Stimulated activated CD8-positive, alpha-beta memory T cell treated with anti-CD3 and anti-CD28 coated beads, Interleukin-12 subunit alpha, Interleukin-12 subunit beta, amount 100 ng/mL, for 24 hours (primary cell): Measurements from ENCODE around the gene SERPINA6.
A peak's percentile ranks its signal among the peaks of the same experiment; 100 is the strongest.
"Not testable (repeated sequence)": the region's sequence is repeated elsewhere in the genome, so short reads cannot be mapped to it uniquely, and the experiment has no call there.

Experiments used
- DNase-seq: peaks from one replicate; pipeline ENCODE4 v3.0.0-alpha.2; 2020; ENCODE audit errors: extremely low read depth

SERPINA6 gene

DNA sequence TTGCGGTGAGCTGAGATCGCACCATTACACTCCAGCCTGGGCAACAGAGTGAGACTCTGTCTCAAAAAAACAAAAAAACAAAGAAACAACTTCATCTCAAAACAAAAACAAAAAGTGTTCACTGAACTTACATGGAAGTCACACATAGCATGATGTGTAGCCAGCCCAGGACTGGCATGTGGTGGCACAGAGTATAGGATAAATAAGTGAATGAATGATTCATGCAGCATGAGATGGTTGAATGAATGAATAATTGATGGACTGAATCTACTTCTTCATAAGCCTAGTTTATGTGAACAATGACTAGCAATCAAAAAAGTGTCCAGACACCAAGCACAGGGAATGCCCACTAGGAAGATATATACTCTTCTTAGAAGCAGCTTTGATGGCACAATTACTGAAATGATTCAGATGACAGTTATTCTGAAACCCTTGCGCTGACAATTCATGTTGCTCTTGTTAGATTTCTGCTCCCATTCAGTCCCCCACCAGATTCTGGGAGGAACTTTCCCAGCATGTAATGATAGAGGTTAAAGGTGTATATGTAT, 31.6 kb upstream of the SERPINA6 start:
- no peak for DNase-seq

DNA sequence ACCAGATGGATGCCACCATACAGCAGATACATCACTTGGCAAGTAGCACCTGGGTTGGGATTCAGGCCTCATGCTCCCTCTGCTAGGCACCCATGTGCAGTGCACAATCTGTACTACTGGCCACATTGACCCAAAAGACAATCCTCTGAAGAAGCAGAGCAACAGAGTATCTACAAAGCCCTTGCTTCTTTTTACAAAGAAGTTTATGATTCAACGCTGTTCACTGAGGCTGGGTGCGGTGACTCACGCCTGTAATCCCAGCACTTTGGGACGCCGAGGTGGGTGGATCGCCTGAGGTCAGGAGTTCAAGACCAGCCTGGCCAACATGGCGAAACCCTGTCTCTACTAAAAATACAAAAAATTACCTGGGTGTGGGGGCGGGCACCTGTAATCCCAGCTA, 31.1 kb upstream of the SERPINA6 start:
- not testable (repeated sequence) for DNase-seq

DNA sequence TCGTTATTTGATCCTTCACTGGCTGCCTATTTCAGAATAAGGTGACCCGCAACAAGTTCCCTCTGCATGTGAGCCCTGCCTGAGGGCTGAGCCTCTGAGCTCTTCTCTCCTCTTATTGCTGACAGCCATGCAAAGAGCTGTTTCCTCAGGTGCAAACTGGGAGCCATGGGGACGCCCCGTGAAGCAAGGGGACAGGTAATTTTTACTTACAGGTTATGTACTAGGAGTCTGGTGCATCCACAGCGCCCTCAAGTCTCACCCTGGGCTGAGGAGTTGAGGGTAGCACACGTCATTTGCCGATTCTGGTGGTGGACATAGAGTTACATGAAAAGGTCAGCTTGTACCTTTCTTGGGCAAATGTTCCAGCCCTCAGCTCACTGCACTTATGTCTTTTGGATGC, 26.1 kb upstream of the SERPINA6 start:
- no peak for DNase-seq

DNA sequence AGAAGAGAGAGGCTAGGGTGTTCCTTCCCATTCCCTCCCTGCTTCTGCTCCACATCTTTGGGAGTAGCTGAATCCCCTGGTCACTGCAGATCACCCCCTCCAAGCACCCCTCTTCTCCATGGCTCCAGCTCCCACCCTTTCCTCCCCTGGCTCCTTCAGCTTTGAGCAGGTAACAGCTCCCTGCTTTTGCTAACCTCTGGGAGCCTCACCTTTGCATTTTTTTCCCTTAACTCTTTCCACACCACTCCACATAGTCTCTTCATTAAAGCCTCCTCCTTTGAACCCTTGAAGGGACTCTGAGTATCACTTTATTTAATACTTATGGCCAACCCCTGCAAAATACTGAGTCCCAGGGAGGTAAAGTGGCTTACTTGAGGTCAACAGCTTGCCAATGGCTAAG, 25.7 kb upstream of the SERPINA6 start:
- DNase-seq, result no peak

DNA sequence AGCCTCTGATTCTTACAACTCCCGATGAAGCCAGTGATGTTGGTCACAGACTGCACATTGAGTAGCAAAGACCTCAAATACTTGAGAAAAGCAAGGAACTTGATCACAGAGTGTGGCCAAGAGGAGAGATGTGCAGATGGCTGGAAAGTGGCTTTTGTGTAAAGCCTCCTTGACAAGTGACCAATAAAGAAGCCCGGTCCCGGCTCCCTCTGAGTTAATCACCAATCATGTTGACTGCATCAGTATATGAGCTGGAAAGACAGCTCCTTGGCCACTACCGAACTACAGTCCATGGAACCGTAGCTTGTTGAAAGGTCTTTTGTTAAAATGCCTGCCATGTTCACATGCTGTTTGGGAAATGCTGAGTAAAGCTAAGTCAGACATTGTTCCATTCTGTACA, 23.7 kb upstream of the SERPINA6 start:
- DNase-seq, result no peak

DNA sequence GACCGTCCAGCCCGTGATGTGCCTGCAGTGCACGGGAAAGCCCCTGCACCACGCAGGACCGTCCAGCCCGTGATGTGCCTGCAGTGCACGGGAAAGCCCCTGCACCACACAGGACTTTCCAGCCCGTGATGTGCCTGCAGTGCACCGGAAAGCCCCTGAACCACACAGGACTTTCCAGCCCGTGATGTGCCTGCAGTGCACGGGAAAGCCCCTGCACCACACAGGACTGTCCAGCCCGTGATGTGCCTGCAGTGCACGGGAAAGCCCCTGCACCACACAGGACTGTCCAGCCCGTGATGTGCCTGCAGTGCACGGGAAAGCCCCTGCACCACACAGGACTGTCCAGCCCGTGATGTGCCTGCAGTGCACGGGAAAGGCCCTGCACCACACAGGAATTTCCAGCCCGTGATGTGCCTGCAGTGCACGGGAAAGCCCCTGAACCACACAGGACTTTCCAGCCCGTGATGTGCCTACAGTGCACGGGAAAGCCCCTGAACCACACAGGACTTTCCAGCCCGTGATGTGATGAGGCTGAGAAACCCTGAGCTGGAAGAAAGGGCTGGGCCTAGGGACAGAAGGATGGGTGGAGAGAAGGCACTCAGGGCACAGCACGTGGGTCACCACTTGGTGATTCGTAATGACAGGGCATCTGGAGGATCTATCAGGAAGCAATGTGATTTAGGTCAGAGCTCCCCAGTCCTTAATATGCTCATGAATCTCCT, 23.1 kb upstream of the SERPINA6 start:
- peak; percentile 35 for DNase-seq

DNA sequence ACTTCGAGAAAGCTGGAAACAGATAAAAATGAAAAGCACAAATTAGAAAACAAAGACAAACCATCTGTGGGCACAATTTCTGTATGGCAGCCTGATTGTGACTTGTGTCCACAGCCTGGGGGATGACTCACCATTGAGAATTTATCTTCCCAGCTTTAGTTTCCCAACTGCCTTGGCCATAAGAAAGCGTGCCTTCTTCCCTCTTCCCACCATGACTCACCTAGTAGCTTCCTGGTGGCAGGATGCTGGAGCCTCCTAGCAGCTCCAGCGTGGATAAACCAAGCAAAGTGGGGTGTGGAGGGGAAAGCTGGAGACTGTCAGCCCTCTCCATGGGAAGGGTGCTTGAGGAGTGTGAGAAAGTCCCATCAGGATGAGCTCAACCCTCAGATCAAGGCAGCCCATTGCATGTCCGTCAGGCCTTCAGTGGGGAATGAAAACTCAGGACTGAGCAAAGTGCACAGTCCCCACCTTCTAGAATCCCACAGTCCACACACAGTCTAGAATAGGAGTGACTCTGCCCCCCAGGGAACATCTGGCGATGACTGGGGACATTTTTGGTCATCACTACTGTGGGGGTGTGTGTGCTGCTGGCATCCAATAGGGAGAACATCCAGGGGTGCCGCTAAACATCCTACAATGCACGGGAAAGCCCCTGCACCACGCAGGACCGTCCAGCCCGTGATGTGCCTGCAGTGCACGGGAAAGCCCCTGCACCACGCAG, 22.4 kb upstream of the SERPINA6 start:
- no peak for DNase-seq

DNA sequence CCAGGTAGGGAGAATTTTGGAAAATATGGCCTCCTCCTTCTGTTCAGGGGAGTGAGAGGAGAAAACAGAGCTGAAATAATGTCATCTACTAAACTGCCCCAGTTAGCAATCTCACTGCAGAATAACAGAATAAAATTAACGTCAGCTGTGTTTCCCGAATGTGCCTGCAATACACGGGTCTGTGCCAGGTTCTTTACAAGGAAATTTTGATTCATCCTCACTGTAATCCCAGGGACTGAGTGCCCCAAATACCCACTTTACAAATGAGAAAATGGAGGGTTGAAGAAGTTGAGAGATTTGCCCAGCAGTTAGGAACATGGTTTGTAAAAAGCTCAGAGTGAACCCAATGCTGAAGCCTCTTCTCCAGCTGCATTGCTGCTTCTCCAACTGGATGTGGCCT, 21.3 kb upstream of the SERPINA6 start:
- no peak for DNase-seq

DNA sequence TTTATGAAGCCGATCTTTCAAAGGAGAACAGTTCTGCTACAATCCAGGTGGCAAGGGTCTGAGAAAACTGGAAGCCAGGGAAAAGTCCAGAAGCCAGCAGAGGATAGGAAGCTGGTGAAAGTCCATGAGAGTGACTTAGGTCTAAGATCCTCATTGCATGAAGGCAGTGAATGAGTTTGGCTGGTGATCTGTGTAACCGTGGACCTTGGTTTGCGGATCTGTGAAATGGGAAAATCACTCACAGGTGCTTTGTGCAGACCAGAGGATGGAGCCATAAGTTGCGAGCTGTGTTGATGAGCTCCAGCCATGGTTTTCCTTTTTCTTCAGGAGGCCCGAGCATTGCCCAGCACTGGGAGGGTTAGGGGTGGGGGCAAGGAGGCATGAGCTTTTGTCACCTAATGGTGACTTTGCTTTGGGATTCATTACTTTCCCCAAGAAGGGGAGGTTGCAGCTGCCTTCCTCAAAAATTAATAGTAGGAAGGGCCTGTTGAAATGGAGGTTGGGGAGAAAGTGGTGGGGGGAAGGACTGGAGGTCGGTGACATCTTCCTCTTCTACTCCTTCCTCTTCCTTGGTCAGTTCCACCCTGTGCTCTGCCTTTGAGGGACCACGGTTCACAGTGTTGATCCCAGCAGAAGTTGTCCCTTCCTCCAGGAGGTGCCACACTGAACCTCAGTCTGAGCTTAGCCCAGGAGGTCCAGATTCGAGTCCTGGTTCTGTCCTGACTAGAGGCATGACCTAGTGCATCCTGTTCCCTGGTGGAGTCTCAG, 20.3 kb upstream of the SERPINA6 start:
- no peak for DNase-seq

DNA sequence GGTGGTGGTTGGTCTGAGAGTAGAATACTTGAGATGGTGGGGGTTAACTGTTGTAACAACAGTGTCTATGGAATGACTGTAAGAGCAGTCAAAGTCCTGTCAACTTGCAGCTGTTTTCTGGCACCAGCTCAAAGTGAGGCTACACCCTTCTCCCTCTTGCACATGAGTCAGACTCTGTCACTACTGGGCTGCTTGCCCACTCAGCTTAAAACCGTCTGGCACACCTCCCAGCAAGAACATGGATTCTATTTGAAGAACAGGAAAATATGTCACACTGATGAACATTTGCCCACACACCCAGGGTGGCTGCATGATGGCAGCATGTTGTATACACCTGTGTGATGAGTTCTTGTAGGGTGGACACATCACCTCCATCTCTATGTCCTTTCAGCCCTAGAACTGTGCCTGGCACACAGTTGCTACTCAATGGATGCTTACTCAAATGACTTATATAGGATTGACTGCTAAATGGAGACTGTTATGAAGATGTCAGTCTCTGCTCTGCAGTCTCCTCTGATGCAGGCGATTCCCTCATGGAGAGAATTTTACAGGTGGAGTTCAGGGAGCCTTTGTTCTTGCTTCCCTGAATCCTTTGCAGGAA, 19.3 kb upstream of the SERPINA6 start:
- DNase-seq, result no peak

DNA sequence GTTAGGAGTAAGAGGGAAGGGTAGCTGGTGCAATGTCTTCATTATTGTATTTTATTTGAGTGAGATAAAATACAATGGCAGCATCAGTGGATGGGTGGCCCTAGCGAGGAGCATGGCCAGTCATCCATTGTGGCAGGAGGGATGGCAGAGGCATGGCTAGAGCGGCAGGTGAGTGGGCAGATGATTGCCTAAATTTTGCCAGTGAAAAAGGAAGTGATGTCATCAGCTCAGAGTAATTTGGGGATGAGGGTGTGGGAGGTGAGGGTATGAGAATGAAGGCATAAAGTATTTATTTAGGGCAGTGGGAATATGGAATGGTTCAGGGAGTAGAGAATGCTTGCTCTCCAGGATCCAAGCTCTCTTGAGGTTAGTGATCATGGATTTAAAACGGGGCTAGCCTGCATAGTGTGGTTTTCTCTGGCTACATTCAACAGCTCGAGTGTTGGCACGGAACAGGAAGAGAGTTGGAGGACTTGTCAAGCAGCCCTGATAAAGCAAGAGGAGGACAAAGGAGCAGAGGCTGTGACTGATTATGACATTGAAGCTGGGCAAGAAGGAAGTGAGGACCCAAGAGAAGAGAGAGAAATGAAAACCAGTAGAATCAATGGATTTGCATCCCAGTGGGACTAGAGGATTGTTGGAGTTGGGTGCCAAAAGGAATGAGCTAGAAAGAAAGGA, 18.7 kb upstream of the SERPINA6 start:
- DNase-seq, result no peak

DNA sequence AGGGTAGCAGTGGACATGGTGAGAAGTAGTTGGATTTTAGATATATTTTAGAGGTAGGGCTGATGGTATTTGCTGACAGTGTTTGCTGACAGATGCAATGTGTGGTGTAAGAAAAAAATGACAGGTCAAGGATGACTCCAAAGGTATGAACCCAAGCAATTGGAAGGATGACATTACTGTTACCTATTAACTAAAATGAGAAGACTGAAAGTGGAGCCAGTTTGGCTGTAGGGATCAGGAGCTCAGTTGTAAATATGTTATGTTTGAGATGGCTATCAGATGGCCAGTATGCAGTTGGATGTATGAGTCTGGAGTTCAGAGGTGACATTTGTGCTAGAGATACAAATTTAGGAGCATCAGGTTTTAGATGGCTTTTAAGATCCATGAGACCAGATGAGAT, 17.4 kb upstream of the SERPINA6 start:
- no peak for DNase-seq

DNA sequence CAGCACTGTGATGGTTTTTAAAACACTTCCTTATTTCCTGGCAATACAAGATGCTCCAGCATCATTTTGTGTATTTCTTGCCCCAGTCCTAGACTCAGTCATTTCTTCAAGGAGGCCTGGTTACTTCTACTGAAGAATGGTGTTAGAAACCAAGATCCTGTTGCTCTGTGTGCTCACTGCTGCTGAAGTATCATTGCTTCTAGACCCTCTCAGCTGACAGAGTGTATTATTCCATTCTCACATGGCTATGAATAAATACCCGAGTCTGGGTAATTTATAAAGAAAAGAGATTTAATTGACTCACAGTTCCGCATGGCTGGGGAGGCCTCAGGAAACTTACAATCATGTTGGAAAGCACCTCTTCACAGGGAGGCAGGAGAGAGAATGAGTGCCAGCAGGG, 14.9 kb upstream of the SERPINA6 start:
- DNase-seq, result no peak

DNA sequence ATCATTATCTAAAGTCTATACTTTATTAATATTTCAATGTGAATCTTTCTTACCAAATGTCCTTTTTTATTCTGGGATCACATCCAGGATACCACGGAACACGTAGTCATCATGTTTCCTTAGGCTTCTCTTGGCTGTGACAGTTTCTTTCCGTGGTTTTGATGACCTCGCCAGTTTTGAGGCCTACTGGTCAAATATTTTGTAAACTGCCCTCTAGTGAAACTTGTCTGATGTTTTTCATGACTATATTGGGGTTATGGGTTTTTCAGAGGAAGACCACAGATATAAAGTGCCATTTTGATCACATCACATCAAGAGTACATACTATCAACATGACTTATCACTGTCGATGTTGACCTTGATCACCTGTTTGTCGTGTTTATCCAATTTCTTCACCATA, 14.1 kb upstream of the SERPINA6 start:
- no peak for DNase-seq

DNA sequence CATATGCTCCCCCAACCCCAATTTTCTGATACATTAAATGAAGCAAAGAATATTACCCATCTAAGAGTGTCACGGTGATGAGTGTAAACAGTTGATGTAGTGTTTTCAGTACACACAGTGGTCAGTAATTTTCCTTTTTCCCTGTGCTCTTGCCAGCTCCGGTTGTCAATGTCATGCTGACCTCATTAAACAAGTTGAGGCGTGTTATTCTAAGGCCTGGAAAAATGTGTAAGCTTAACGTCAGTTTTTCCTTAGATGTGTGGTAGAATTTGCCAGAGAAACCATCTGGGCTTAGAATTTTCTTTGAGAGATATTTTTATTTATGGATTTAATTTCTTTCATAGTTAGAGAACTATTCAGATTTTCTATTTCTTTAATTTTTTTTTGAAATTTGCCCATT, 11.7 kb upstream of the SERPINA6 start:
- DNase-seq, result no peak

DNA sequence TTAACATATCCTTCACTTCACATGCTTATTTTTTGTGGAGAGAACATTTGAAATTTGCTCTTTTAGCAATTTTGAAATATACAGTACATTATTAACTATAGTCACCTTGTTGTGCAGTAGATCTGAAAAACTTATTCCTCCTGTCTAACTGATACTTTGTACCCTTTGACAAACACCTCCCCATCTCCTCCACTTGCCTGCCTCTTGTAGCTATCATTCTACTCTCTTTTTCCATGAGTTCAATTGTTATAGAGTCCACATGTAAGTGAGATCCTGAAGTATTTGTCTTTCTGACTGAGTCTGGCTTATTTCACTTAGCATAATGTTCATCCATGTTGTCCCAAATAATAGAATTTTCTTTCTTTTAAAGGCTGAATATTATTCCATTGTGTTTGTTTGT, 9.5 kb upstream of the SERPINA6 start:
- no peak for DNase-seq

DNA sequence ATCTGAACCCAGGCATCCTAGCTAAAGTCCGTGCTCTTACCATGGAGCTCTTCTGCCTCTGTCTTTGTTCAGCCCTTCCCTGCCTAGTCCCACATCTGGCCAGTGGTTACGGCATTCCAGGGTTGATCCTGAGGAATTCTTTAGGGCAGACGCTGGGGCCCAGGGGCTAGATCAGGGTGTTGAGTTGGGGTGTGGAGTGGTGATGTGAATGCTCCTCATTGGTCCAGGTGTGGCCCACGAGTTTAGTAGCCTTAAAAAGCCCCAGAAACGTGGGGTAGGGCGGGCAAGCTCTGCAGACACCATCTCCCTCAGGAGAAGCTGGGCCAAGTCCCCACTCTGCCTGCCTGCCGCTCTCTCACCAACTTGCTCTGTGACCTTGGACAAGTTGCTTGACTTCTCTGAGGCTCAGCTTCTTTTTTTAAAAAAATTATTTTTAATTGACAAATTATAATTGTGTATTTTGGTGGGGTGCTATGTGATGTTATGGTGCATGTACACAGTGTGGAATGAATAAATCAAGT, 9.0 kb upstream of the SERPINA6 start:
- no peak for DNase-seq

DNA sequence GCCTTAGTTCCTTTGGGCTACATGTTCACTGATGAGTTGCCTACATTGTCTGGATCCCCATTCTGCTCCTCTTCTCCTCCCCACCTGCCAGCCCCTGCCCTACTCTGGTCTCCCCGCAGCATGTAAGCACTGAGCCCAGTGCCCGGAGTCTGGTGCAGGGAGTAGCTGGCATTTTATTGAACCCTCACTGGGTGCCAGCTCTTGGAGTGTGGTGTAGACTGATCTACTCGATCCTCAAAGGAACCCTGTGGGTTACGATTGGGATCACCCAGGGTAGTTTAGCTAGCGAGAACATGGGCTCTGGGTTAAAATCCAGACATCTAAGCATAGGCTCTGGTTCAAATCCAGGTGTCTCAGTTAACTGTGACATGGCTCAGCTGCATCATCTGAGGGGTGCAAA, 8.3 kb upstream of the SERPINA6 start:
- DNase-seq, result no peak

DNA sequence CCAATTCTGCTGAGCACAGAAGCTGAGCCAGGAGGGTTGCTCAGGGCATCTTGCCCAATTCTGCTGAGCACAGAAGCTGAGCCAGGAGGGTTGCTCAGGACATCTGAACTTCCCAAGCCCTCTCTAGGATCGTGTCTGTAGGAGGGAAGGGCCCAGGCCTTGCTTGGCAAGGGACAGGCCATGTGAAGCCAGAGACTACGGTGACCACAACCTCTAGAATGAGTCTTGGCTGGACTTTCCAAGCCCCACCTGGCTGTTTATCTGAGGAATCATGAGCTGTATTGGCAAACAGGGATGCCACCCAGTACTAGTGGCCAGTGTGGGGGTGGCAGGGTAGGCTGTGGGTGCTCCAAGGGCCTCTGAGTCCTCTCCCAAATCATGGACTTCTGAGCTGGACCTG, 7.7 kb upstream of the SERPINA6 start:
- no peak for DNase-seq

DNA sequence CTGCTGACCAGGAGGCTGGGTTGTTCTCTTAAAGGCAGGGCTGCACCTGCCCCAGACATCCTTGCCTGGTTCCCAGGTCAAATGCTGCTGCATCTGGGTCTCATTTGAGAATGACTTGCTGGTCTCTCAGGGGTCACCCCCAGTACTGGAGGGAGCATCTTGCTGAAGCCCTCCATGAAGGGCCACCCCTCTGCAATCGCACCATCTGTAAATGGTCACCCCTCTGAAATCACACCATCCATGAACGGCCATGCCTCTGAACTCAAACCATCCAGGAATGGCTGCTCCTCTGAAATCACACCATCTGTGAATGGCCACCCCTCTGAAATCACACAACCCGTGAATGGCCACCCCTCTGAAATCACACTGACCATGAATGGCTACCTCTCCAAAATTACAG, 7.3 kb upstream of the SERPINA6 start:
- DNase-seq, result no peak

DNA sequence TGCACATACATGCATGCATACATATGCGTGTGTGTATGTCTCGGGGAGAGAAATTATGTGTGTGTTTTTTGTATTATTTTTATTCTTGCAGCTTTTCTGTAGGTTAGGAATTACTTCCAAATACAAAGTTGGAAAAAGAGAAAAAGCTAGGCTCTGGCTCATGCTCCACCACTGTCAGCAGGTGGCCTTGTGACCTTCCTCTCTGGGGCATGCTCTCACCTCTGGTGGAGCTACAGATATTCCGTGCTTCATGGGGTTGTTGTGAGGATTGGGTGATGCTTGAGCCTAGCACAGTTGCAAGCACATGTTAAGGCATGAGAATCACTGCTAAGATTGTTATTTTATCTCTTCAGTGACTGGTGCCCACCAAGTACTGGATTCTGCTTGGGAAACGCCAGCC, 6.7 kb upstream of the SERPINA6 start:
- no peak for DNase-seq
